C4-2B (cell line): ENCODE results near the gene AGPAT3.

Source experiments
- ZFX ChIP-seq: fragments of 450-650 bp; IDR thresholded peaks from 2 replicates; pipeline ENCODE4 v1.6.1; 2017
- TF ChIP-seq, protein P1 (sequence below): fragments of 450-650 bp; conservative IDR thresholded peaks from 2 replicates; pipeline ENCODE4 v1.5.1; 2017; ENCODE audit warnings: mild to moderate bottlenecking

DNA sequence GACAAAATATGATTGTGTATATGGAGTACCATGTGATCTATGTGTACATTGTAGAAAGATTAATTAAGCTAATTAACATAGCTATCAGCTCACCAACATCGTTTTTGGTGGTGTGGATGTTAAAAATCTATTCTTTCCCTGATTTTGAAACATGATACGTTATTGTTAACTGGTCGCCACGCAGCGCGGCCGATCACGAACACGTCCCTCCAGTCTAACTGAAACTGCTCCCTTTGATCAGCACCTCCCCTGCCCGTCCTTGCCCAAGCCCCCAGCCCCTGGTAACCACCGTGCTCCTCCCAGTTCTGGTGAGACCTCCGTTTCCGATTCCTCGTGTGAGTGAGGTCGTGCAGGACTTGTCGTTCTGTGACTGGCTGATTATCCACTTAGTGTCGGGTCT is 67.0 kb downstream of the AGPAT3 start:
- TF ChIP-seq, protein P1, sequence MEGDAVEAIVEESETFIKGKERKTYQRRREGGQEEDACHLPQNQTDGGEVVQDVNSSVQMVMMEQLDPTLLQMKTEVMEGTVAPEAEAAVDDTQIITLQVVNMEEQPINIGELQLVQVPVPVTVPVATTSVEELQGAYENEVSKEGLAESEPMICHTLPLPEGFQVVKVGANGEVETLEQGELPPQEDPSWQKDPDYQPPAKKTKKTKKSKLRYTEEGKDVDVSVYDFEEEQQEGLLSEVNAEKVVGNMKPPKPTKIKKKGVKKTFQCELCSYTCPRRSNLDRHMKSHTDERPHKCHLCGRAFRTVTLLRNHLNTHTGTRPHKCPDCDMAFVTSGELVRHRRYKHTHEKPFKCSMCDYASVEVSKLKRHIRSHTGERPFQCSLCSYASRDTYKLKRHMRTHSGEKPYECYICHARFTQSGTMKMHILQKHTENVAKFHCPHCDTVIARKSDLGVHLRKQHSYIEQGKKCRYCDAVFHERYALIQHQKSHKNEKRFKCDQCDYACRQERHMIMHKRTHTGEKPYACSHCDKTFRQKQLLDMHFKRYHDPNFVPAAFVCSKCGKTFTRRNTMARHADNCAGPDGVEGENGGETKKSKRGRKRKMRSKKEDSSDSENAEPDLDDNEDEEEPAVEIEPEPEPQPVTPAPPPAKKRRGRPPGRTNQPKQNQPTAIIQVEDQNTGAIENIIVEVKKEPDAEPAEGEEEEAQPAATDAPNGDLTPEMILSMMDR, result no peak
- no peak for TF ChIP-seq ZFX
